Endothelial cell of umbilical vein (primary cell): ENCODE results near the gene SLC25A26. TPM values are rescaled to one million over a fixed set of nuclear protein-coding genes. Genes with fewer than 3 reads are reported as not detected.

ENCODE experiments used
- BruUV-seq: library from RNA; stranded (reverse); fragments of 400-500 nt; replicated peaks from 2 replicates; lab custom pipeline; 2021; lab: Mats Ljungman, UMichigan
- CTCF ChIA-PET: fragments of 300-600, 350-600 bp; sonication (Branson Sonifier 250); formaldehyde crosslinking; loops from one replicate; lab custom pipeline; 2021; ENCODE audit warnings: antibody characterized with exemption, inconsistent platforms; lab: Charles Lee
- POLR2A ChIA-PET: fragments of 300-600, 350-600 bp; sonication (Branson Sonifier 250); formaldehyde crosslinking; loops from one replicate; lab custom pipeline; 2021; ENCODE audit warnings: antibody characterized with exemption, inconsistent platforms; lab: Charles Lee
- DNase-seq: peaks from one replicate; pipeline ENCODE4 v3.0.0-alpha.2; 2011; ENCODE audit warnings: low read depth, low spot score
- FAIRE-seq: peaks from 2 replicates; lab custom pipeline; 2011; peaks lifted over from hg19 to GRCh38; lab: Jason Lieb, UNC
- H2AFZ ChIP-seq: 2 replicates; pipeline ENCODE4 v1.6.0; 2012; ENCODE audit warnings: low read depth, low read length, control low read depth, inconsistent platforms
- H3K27ac ChIP-seq: 2 replicates; pipeline ENCODE4 v1.5.1; 2011; ENCODE audit warnings: low read depth, mild to moderate bottlenecking, control low read depth, low read length, moderate library complexity; ENCODE audit not compliant: insufficient read depth
- H3K27me3 ChIP-seq, 2 experiments: 2 replicates each; pipeline versions ENCODE4 v1.6.0 to v1.6.1; 2011; ENCODE audit warnings: low read length in 2 of 2, mixed read lengths in 1 of 2; ENCODE audit not compliant: control insufficient read depth in 2 of 2, insufficient read depth in 2 of 2
- H3K36me3 ChIP-seq, 2 experiments: 2 replicates in 1 of 2; 3 replicates in 1 of 2; pipeline ENCODE4 v1.5.1; 2011; ENCODE audit warnings: low read length in 2 of 2, mild to moderate bottlenecking in 1 of 2, moderate library complexity in 1 of 2; ENCODE audit not compliant: control insufficient read depth in 2 of 2, insufficient read depth in 2 of 2; ENCODE audit errors: extremely low read depth in 1 of 2
- H3K4me1 ChIP-seq: 3 replicates; pipeline ENCODE4 v1.5.1; 2011; ENCODE audit warnings: mild to moderate bottlenecking, low read length; ENCODE audit not compliant: control insufficient read depth, insufficient read depth; ENCODE audit errors: extremely low read depth
- H3K4me2 ChIP-seq: 2 replicates; pipeline ENCODE4 v1.6.1; 2011; ENCODE audit warnings: low read length, control low read depth, mixed read lengths; ENCODE audit not compliant: insufficient read depth
- H3K4me3 ChIP-seq, 3 experiments: fragments of 200-600 bp in 1 of 3; sonication (generic), shearing (Covaris generic) in 1 of 3; replicated peaks in 1 of 3; 2 replicates each; pipeline ENCODE4 v1.5.1; 2011 to 2016; ENCODE audit warnings: control low read depth in 3 of 3, low read length in 3 of 3, mild to moderate bottlenecking in 2 of 3, inconsistent platforms in 1 of 3, low read depth in 1 of 3, moderate library complexity in 1 of 3; ENCODE audit not compliant: insufficient read depth in 1 of 3
- H3K79me2 ChIP-seq: 2 replicates; pipeline ENCODE4 v1.6.0; 2012; ENCODE audit warnings: low read length, inconsistent platforms; ENCODE audit not compliant: control insufficient read depth, insufficient read depth
- H3K9ac ChIP-seq: replicated peaks from 2 replicates; pipeline ENCODE3; 2011; ENCODE audit warnings: low read length, control low read depth; ENCODE audit not compliant: insufficient read depth; ENCODE audit errors: extremely low read depth
- H3K9me1 ChIP-seq: replicated peaks from 3 replicates; pipeline ENCODE4 v1.6.0; 2011; ENCODE audit warnings: mild to moderate bottlenecking, low read length; ENCODE audit not compliant: control insufficient read depth, insufficient read depth; ENCODE audit errors: extremely low read depth
- H3K9me3 ChIP-seq: replicated peaks from 2 replicates; pipeline ENCODE4 v1.5.1; 2012; ENCODE audit warnings: low read length, inconsistent platforms; ENCODE audit not compliant: control insufficient read depth, insufficient read depth
- H4K20me1 ChIP-seq: replicated peaks from 2 replicates; pipeline ENCODE3; 2011; ENCODE audit warnings: mild to moderate bottlenecking, low read length; ENCODE audit not compliant: control insufficient read depth, insufficient read depth; ENCODE audit errors: extremely low read depth
- CTCF ChIP-seq, 2 donors: IDR thresholded peaks; 1 replicate in 1 of 2; 2 replicates in 1 of 2; pipeline ENCODE4 v1.5.1; 2011; ENCODE audit warnings: low read length in 2 of 2, mild to moderate bottlenecking in 2 of 2, moderate library complexity in 2 of 2, control low read depth in 1 of 2, inconsistent platforms in 1 of 2, low read depth in 1 of 2; ENCODE audit not compliant: insufficient read depth in 1 of 2; ENCODE audit errors: extremely low read depth in 1 of 2
- EZH2 ChIP-seq: IDR thresholded peaks from 2 replicates; pipeline ENCODE4 v1.6.1; 2012; ENCODE audit warnings: borderline replicate concordance, low read depth, mild to moderate bottlenecking, moderate library complexity, low read length, inconsistent platforms; ENCODE audit not compliant: severe bottlenecking
- FOS ChIP-seq: IDR thresholded peaks from 2 replicates; pipeline ENCODE4 v1.6.1; 2011; ENCODE audit warnings: mild to moderate bottlenecking, low read length, moderate library complexity, borderline replicate concordance; ENCODE audit not compliant: insufficient read depth
- GATA2 ChIP-seq: IDR thresholded peaks from 2 replicates; pipeline ENCODE4 v1.7.0; 2011; ENCODE audit warnings: low read depth, mild to moderate bottlenecking, moderate library complexity, mixed read lengths, low read length; ENCODE audit not compliant: insufficient read length, insufficient read depth
- JUN ChIP-seq: IDR thresholded peaks from 2 replicates; pipeline ENCODE4 v1.6.1; 2011; ENCODE audit warnings: borderline replicate concordance, low read depth; ENCODE audit not compliant: insufficient read length, insufficient read depth
- MAX ChIP-seq: IDR thresholded peaks from 2 replicates; pipeline ENCODE4 v1.6.1; 2011; ENCODE audit not compliant: insufficient read depth, insufficient read length
- MYC ChIP-seq: IDR thresholded peaks from one replicate; pipeline ENCODE4 v1.6.1; 2011; ENCODE audit warnings: mild to moderate bottlenecking, low read depth, low read length
- POLR2A ChIP-seq: IDR thresholded peaks from 2 replicates; pipeline ENCODE4 v1.6.1; 2012; ENCODE audit warnings: low read depth, mild to moderate bottlenecking, control low read depth, low read length
- POLR2AphosphoS5 ChIP-seq: IDR thresholded peaks from 2 replicates; pipeline ENCODE4 v1.6.1; 2012; ENCODE audit warnings: low read depth, mild to moderate bottlenecking, control low read depth, low read length, moderate library complexity; ENCODE audit not compliant: insufficient read depth
- dilution Hi-C: fragments of 300-500 bp; cut with MboI; formaldehyde crosslinking; loops from one replicate; pipeline ENCODE4 v1.15.0; 2019; ENCODE audit warnings: low sequenced_read_pairs; ENCODE audit not compliant: extremely low pct_ligation_motif_present
- intact Hi-C: fragments of 100-400 bp; cut with micrococcal nuclease; formaldehyde crosslinking; loops from one replicate; pipeline ENCODE4 v1.10.0; 2022
- polyA plus RNA-seq, 4 experiments: library from polyadenylated mRNA; depleted of rRNA in 3 of 4; stranded (reverse) in 3 of 4; unstranded in 1 of 4; fragments of >200 nt; gene quantifications; 2 replicates each; pipeline versions ENCODE4 v1.2.1 to v1.2.3, GENCODE V29; 2011 to 2012; ENCODE audit warnings: missing spikeins in 1 of 4
- total RNA-seq: library from RNA; stranded (reverse); gene quantifications from 2 replicates; pipeline ENCODE4 v1.2.3, GENCODE V29; 2021

The SLC25A26 gene
- total and polyA plus RNA-seq, 2 donors (not counting 3 experiments of a cell fraction or from before 2014, with no cell fraction given) = 11.8 to 23.5 TPM

GRCh38 chr3:66317750-66318376, 97.1 kb downstream of the SLC25A26 start:
- no TSS peak for BruUV-seq
- Histone ChIP-seq H3K4me1 (no peaks in the 10 kb centered on the region), H3K9me1 (no peaks in the 10 kb centered on the region), H3K79me2 (no peaks in the 10 kb centered on the region), H3K36me3 (no peaks in the 10 kb centered on the region), H3K9ac (no peak overlapping the region), H3K27me3 (no peaks in the 10 kb centered on the region), H3K27ac (no peak overlapping the region), H2AFZ (no peak overlapping the region), H3K4me3 (no peak overlapping the region), H3K4me2 (no peak overlapping the region), H3K9me3 (no peaks in the 10 kb centered on the region), H4K20me1 (no peaks in the 10 kb centered on the region)
- intact Hi-C loops (no loop called here), dilution Hi-C loops (no loop called here)
- DNase-seq = no peak
- no peak for FAIRE-seq
- no peak for TF ChIP-seq JUN
- TF ChIP-seq GATA2 = no peak
- TF ChIP-seq POLR2AphosphoS5 = no peak
- no peak for TF ChIP-seq POLR2A
- no peak for TF ChIP-seq MAX
- TF ChIP-seq CTCF (IDR thresholded peaks at IDR 0.05; ENCODE audit: extremely low read depth in 1 of 2, insufficient read depth in 1 of 2, low read depth in 1 of 2, low read length in 2 of 2) = no peak
- TF ChIP-seq MYC = no peak
- TF ChIP-seq FOS = no peak
- TF ChIP-seq EZH2 = no peak
- ChIA-PET POLR2A (no interaction called here), CTCF (interaction anchor here (1.1 to 1.4 kb wide), 2 partner anchors 14 to 61 kb away, joined by 3 read pairs; no protein-coding TSS in a partner anchor)
